HG03442 (cell line): ENCODE results near the gene RRAS.

ENCODE experiments used
- ATAC-seq: cut with Tn5 transposase; IDR thresholded peaks from one replicate; pipeline ENCODE4 v1.9.1; 2021; ENCODE audit warnings: mild to moderate bottlenecking, moderate library complexity; ENCODE audit not compliant: unreplicated experiment

The RRAS gene

GRCh38 chr19:49640113-49640898 is at the start of gene RRAS:
Gene RRAS (minus strand): TSS chr19:49640143. CDS start chr19:49640098, 45 bp downstream.
- ATAC-seq: peak; percentile 54

- ATAC-seq: no peak
Measured at GRCh38 chr19:49689133-49690078, 49.5 kb upstream of the RRAS start, which contains the start of gene ADM5. Gene ADM5 (plus strand): TSS chr19:49689594. CDS start chr19:49689838, 244 bp downstream.

DNA sequence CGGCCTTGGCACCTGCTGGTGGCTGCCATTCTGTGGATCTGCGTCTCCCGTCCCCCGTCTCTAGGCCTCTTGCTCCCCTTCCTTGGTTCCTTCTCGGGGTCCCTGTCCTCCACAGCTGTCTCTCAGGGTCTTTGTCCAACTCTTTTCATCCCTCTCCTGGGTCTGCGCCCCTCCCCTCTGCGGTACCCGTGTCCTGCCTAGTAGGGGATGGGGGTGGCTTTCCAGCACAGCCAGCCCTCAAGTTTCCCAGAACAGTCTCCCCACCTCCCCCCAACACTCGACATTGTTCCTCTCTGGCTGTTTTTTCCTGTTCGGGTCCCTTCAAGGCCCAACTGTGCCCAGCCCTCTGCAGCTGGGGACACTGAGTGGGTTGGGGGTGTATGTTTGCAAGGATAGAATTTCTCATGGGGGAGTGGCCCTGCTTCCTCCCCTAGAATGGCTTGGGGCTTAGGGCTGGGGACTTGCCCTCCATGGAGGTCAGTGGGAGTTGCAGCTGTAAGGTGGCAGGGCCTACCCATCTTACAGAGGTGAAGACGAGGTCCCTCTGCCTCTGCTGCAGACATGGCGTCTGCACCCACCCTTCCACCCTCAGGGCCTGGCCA is 48.7 kb upstream of the RRAS start:
- no peak for ATAC-seq

DNA sequence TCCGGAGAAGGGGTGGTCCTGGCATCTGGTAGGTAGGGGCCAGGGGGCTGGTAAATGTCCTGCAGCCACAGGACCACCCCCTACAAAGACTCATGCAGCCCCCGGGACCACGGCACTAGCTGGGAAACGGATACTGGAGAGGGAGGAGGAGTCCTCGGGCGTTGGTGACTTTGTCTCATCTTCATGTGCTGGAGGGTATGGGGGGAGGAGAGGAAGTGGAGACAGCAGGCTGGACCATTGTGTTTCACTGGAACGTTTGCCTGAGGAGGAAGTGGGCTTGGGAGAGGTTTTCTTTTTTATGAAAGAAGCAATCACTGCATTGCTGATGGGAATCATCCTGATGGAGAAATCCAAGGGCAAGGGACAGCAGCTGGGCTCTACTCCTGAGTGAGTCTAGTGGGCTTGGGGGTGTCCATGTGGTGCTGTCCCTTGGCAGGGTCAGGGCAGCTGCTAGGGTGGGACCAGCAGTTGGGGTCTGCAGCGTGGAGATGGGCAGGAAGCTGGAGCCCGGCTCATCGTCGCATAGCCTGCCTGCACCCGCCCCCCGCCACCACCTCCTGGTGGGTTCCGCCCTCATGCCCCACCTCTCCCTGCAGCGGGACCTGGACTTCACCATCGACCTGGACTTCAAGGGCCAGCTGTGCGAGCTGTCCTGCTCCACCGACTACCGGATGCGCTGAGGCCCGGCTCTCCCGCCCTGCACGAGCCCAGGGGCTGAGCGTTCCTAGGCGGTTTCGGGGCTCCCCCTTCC is 47.8 kb upstream of the RRAS start:
- no peak for ATAC-seq

DNA sequence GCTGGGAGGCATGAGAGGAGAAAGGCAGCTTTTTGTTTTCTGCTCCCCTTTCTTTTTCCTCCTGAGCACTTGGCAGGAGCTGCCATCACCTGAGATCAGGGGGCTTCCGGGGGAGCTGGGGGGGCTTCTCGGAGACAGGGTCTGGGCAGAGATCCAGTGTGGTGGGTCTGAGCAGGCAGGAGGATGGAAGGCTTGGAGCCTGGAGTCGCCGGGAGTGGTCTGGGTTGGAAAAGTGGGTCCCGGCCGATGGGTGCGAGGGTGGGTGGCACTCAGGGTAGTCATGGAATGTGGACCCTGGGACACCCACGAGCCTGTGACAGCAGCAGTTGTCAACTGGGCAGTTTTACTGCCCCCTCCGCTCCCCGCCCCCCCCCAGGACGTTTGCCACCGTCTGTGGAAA is 47.2 kb upstream of the RRAS start:
- ATAC-seq: no peak

- no peak for ATAC-seq
Measured at GRCh38 chr19:49686503-49687088, 46.7 kb upstream of the RRAS start.

DNA sequence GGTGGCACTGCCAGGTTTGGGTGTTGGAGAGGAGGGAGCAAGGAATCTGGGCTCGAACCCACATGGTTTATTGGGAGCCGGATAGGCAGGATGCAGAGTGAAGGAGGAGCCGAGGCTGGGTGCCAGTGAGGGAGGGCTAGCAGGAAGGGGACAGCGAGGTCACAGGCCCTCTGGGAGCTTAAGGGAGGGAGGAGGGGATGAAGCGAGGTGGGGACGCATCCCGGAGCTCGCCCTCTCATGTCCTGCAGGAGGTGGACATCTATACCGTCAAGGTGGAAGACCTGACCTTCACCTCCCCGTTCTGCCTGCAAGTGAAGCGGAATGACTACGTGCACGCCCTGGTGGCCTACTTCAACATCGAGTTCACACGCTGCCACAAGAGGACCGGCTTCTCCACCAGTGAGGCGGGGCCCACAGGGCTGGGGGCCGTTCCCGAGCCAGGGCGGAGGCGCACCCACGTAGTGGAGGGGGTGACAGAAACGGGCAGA is 45.9 kb upstream of the RRAS start:
- no peak for ATAC-seq

DNA sequence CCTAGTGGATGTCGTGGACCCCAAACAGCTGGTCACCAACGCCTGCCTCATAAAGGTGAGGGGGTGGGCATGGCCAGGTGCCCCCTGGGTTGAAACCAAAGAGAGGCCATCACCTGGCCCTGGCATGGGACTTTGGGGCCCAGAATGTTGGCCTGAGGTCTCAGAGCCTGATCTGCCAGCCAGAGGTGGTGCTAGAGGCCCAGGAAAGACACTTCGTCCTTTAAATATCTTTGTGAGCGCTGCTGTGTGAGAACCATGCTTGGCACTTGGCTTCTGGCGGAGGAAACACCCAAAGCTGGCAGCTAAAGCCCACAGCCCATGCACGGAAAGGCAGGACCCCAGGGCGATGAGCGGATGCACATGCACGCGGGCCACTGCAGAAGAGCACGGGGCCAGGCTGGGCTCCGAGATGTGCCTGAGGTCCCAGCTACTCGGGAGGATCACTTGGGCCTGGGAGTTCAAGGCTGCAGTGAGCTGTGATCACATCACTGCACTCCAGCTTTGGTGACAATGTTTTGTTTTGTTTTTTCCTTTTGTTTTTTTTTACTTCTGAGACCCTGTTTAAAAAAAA is 45.1 kb upstream of the RRAS start:
- ATAC-seq: no peak

GRCh38 chr19:49684251-49684982 is 44.5 kb upstream of the RRAS start:
- no peak for ATAC-seq

GRCh38 chr19:49683814-49684250 is 43.9 kb upstream of the RRAS start:
- ATAC-seq: no peak

DNA sequence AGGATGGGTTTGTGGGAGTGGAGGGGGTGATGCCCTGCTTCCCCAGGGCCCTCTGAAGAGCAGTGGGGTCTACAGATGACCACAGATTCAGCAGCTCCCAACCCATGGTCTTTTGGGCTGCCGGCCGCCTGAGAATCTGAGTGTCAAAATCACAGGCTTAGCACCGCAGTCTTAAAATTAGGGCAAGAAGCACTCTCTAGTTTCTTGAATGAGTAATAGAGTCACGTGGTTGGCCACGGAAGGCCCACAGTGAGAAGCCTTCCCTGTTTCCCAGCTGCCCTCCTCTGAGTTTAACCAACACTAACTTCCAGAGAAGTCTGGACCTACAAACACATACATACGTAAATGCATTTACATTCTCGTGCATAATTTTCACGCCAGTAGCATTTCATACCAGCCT is 42.3 kb upstream of the RRAS start:
- no peak for ATAC-seq

GRCh38 chr19:49681830-49682229 is 41.9 kb upstream of the RRAS start:
- ATAC-seq: no peak

GRCh38 chr19:49680421-49681351 is 40.7 kb upstream of the RRAS start:
- no peak for ATAC-seq

- no peak for ATAC-seq
Measured at GRCh38 chr19:49679771-49680413, 39.9 kb upstream of the RRAS start.

- no peak for ATAC-seq
Measured at GRCh38 chr19:49678985-49679770, 39.2 kb upstream of the RRAS start.

DNA sequence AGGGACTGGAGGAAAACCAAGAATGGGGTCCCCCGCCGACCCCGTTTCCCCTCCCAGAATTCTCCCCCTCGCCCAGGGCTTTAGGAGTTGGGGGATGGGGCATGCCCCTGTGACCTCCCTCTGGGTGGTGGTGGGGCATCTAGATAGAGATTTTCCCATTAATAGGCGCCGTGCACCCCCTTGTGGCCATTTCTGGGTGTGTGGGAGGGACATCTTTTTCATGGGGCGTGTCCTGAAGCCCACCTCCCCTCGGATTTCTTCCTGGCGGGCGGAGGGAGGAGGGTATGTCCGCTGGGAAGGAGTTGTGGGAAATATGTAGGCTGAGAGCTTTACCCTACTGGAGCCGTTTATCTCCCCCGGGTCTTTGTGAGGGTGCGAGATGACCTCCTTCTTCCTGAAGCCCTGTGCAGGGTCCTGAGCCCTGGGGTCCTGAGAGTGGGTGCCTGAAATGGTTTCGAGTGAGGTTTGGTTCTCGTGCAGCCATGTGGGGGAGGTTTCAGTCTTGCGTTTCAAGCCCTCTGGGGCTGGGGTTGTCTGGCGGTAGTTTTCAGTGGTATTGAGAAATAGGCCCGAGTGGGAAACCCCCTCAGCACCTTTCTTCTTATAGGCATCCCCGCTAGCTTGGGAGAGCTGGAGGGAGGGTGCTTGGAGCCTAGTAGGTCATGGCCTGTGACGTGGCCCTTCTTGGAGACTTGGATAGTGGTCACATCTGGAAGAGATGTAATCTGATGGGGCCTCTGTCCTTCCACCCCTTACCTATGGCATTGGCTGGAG is 38.1 kb upstream of the RRAS start:
- no peak for ATAC-seq
